Suprapubic skin (tissue), 4 donors: ENCODE data around the gene SRP9.

ENCODE experiments used
- EP300 ChIP-seq: sonication (generic); formaldehyde crosslinking; IDR thresholded peaks from one replicate; pipeline ENCODE4 v1.6.1; 2017; ENCODE audit warnings: antibody characterized with exemption
- POLR2A ChIP-seq, 2 donors: fragments of 450-650 bp; IDR thresholded peaks; one replicate each; pipeline ENCODE4 v1.6.1; 2017; ENCODE audit warnings: antibody characterized with exemption in 2 of 2, mild to moderate bottlenecking in 2 of 2, moderate library complexity in 2 of 2
- POLR2AphosphoS5 ChIP-seq, 3 donors: sonication (generic); formaldehyde crosslinking; IDR thresholded peaks; one replicate each; pipeline ENCODE4 v1.6.1; 2017; ENCODE audit warnings: antibody characterized with exemption in 3 of 3
- TF ChIP-seq, protein P1 (sequence below), 2 donors: fragments of 200-600 bp in 1 of 2; fragments of 450-650 bp in 1 of 2; sonication (generic) in 1 of 2; IDR thresholded peaks; one replicate each; pipeline ENCODE4 v1.5.1; 2016 to 2019; ENCODE audit warnings: antibody characterized with exemption in 2 of 2, mild to moderate bottlenecking in 1 of 2, moderate library complexity in 1 of 2

DNA sequence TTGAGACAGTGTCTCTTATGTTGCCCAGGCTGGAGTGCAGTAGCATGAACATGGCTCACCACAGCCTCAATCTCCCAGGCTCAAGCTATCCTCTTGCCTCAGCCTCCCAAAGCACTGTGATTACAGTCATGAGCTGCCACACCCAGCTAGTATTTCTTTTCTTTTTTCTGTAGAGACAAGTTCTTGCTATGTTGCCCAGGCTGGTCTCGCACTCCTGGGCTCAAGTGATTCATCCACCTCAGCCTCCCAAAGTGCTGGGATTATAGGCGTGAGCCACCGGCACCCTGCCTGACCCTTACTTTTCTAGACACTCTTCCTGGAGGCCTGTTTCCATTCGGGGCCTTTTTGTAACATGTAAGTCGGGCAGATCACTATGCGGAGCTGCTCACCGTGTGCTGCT is 30.1 kb upstream of the SRP9 start:
- TF ChIP-seq, protein P1, sequence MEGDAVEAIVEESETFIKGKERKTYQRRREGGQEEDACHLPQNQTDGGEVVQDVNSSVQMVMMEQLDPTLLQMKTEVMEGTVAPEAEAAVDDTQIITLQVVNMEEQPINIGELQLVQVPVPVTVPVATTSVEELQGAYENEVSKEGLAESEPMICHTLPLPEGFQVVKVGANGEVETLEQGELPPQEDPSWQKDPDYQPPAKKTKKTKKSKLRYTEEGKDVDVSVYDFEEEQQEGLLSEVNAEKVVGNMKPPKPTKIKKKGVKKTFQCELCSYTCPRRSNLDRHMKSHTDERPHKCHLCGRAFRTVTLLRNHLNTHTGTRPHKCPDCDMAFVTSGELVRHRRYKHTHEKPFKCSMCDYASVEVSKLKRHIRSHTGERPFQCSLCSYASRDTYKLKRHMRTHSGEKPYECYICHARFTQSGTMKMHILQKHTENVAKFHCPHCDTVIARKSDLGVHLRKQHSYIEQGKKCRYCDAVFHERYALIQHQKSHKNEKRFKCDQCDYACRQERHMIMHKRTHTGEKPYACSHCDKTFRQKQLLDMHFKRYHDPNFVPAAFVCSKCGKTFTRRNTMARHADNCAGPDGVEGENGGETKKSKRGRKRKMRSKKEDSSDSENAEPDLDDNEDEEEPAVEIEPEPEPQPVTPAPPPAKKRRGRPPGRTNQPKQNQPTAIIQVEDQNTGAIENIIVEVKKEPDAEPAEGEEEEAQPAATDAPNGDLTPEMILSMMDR (IDR thresholded peaks at IDR 0.05): no peak
- TF ChIP-seq POLR2A (IDR thresholded peaks at IDR 0.05): no peak
- TF ChIP-seq POLR2AphosphoS5 (IDR thresholded peaks at IDR 0.05): no peak
- TF ChIP-seq EP300: no peak
